ENCODE measurements around the gene RANBP17.
"Not testable (repeated sequence)": the region's sequence is repeated elsewhere in the genome, so short reads cannot be mapped to it uniquely, and the experiment has no call there.

Gene RANBP17

DNA sequence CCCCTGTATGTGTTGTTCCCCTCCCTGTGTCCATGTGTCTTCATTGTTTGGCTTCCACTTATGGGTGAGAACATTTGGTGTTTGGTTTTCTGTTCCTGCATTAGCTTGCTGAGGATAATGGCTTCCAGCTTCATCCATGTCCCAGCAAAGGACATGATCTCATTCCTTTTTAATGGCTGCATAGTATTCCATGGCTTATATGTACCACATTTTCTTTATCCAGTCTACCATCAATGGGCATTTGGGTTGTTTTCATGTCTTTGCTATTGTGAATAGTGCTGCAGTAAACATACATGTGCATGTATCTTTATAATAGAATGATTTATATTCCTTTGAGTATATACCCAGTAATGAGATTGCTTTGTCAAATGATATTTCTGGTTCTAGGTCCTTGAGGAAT, 8.6 kb downstream of the RANBP17 start:
- not testable (repeated sequence) for DNase-seq

- DNase-seq, result no peak
These were observed 12.2 kb downstream of the RANBP17 start for GRCh38 chr5:170874017-170874416.

DNA sequence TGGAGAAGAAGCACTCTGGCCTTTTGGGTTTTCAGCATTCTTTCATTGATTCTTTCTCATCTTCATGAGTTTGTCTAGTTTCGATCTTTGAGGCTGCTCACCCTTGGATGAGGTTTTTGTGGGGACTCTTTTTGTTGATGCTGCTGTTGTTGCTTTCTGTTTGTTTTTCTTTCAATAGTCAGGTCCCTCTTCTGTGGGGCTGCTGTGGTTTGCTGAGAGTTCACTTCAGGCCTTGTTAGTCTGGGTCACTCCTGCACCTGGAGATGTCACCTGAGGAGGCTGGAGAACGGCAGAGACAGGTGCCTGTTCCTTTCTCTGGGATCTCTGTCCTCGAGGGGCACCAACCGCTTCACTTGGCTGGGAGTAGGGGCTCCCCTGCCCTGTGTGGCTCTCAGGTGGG, 14.0 kb downstream of the RANBP17 start:
- no peak for DNase-seq

DNA sequence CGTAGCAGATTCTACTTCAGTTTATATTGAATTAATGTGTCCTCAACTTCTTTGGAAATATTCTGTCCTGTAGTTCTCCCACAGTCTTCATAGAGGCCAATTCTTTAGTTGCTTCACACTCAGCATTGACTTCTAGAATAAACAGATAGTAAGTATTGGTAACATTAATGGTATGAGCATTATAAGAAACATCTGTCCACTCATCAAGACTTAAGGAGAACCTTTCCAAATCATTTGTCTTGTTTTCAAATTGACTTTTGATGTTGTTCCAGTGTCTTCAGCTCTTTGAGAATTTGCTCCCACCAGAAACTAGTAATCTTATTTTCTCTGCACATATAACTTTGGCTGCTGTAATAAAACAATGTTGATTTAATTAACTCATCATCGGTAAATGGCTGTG, 18.3 kb downstream of the RANBP17 start:
- no peak for DNase-seq

DNA sequence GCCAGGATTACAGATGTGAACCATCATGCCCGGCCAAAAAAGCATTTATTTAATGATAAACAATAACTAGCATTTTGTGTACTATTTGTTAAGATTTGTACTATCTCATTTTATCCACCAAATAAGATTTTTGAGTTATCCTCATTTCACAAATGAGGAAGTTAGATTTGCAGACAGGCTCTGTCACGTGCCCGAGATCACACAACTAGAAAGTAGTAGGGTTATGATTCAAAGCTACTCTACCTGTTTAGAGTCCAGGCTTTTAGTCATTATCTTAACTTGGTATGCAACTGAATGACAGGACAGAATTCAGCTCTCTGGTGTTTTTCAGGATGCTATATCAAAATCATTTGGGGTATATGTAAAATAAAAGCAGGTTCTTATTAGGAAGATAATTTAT, 20.5 kb downstream of the RANBP17 start:
- DNase-seq, result no peak

GRCh38 chr5:170885256-170885655, 23.4 kb downstream of the RANBP17 start:
- DNase-seq, result no peak

GRCh38 chr5:170885809-170886208, 24.0 kb downstream of the RANBP17 start:
- no peak for DNase-seq

GRCh38 chr5:170886210-170886894, 24.5 kb downstream of the RANBP17 start:
- DNase-seq, result no peak

DNA sequence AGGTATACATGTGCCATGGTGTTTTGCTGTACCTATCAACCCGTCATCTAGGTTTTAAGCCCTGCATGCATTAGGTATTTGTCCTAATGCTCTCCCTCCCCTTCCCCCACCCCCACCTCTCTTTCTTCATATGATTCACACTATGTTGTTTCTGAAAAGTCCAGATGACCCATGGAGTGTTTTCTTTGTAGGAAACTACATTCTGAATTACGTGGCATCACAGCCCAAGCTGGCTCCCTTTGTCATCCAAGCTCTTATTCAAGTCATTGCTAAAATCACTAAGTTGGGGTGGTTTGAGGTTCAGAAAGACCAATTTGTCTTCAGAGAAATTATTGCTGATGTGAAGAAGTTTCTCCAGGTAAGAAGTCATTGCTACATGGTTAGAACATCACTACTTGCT, 30.4 kb downstream of the RANBP17 start:
- no peak for DNase-seq

DNA sequence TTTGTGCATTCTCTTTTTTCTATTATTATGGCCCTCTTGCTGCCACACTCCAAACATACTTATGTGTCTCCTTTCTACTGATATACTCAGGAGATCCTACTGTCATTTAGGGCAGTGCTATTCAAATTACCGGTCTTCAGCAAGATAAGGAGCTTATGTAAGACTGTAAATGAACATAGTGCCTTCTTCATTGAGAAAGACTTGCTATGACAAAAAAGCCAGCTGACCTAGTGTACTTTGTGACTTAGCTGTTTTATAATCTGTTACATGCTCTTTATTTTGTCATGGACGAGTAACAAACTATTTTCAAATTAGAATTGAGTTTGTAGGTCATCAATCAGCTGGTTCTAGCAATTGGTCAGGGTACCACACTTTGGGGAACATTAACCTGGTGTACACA, 32.8 kb downstream of the RANBP17 start:
- no peak for DNase-seq

DNA sequence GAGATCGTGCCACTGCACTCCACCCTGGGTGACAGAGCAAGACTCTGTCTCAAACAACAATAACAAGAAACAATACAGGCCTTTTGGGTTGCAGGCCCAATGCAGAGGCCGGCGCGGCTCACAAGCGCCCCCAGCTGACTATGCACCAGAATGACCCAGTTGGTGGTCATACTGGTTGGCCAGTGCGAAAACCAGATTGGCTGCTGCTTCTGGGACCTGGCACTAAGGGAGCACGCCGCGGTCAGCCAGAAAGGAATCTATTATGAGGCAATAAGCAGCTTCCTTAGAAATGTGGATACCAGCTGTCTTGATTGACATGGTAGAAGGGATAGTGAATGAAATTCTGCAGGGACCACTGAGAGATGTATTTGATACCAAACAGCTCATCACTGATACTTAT, 35.0 kb downstream of the RANBP17 start:
- no peak for DNase-seq

DNA sequence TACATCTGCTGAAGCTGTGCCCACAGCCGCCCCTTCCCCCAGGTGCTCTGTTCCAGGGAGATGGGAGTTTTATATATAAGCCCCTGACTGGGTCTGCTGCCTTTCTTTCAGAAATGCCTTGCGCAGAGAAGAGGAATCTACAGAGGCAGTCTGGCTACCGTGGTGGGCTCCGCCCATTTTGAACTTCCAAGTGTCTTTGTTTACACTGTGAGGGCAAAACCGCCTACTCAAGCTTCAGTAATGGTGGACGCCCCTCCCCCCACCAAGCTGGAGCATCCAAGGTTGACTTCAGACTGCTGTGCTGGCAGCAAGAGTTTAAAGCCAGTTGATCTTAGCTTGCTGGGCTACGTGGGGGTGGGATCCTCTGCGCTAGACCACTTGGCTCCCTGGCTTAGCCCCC, 41.3 kb downstream of the RANBP17 start:
- DNase-seq, result no peak

DNA sequence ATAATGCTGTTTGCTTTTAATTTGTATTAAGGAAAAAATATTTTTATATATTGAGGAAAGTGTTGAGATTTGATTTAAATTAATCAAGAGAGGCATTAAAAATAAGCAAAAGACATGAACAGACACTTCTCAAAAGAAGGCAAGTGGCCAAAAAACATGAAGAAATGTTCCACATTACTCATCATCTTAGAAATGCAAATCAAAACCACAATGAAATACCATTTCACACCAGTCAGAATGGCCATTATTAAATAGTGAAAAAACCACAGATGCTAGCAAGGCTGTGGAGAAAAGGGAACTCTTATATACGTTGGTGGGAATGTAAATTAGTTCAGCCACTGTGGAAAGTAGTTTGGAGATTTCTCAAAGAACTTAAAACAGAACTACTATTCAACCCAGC, 45.9 kb downstream of the RANBP17 start:
- DNase-seq, result no peak

DNA sequence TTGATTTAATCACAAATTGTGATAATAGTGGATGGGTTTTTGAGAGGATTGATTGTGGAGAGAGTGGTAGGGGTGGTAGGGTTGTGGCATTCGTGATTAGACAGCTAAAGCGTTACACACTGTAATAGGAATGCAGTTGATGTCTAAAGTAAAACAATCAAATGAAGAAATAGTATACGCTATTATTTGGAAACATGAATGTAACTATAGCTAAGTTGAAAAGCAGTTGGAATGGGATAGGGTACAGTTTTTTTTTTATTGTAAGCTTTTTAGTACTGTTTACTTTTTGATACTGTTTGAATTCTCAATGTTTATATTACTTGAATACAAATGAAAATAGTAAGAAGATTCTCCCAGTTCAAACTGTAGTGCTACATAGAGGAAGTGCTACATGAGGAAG, 51.8 kb downstream of the RANBP17 start:
- no peak for DNase-seq

DNA sequence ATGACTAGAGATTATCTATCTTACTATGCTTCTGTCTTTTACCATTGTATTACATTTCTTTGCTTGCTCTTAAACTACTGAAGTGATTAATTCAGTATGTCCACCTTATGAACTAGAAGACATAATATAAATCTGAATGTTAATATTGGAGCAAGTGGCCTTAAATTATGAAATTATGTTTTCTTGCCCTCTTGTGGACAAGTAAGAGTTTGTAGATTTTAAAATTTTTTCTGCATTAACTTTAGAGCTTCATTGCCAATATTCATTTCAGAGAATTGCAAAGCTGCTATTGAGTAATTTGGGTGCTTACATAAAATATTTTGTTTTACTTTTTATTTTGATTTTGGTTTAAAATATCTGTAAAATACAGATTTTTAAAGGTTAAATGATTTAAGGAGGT, 55.3 kb downstream of the RANBP17 start:
- DNase-seq, result no peak

- DNase-seq, result no peak
These were observed 58.4 kb downstream of the RANBP17 start for GRCh38 chr5:170920196-170920595.

DNA sequence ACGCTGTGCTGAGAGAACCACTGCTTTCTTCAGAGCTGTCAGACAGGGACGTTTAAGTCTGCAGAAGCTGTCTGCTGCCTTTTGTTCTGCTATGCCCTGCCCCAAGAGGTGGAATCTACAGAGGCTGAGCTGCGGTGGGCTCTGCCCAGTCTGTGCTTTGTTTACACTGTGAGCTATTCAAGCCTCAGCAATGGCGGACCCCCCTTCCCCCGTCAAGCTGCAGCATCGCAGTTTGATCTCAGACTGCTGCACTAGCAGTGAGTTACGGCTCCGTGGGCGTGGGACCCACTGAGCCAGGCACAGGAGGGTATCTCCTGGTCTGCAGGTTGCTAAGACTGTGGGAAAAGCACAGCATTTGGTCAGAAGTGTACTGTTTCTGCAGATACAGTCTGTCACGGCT, 60.5 kb downstream of the RANBP17 start:
- DNase-seq, result not testable (repeated sequence)

DNA sequence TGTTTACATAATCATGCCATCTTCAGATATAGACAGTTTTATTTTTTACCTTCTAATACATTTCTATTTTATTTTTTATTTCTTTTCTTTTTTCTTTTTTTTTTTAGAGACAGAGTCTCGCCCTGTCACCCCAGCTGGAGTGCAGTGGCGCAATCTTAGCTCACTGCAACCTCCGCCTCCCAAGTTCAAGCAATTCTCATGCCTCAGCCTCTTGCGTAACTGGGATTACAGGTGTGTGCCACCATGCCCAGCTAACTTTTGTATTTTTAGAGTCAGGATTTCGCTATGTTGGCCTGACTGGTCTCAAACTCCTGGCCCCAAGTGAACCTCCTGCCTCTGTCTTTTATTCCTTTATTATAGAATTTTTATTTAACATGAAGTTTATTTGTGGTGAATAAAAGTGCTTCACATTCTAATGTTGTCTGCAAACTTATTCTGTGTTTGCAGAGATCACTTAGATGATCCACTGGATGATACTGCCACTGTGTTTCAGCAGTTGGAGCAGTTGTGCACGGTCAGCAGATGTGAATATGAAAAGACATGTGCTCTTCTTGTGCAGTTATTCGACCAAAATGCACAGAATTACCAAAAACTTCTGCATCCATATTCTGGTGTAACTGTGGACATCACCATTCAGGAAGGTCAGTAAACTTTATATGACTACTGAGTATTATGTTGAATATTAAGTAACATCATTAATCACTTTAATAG, 62.2 kb downstream of the RANBP17 start:
- DNase-seq, result no peak

- not testable (repeated sequence) for DNase-seq
These were observed 73.9 kb downstream of the RANBP17 start for GRCh38 chr5:170935534-170936218.

GRCh38 chr5:170937072-170937471, 75.3 kb downstream of the RANBP17 start:
- no peak for DNase-seq

GRCh38 chr5:170937914-170938313, 76.1 kb downstream of the RANBP17 start:
- DNase-seq, result no peak

- DNase-seq, result no peak
These were observed 77.4 kb downstream of the RANBP17 start for GRCh38 chr5:170939178-170939577.

GRCh38 chr5:170941788-170942187, 80.0 kb downstream of the RANBP17 start:
- no peak for DNase-seq

GRCh38 chr5:170945275-170945674, 83.5 kb downstream of the RANBP17 start:
- DNase-seq, result no peak

Measured in NCI-H1092 treated with DMSO at 0.1 percent for 48 hours (cell line).